Glutamatergic neuron (in vitro differentiated cells): ENCODE data around the gene WHAMM. TPM values are rescaled to one million over a fixed set of nuclear protein-coding genes. Genes with fewer than 3 reads are reported as not detected.

ENCODE experiments used
- DNase-seq: peaks from one replicate; pipeline ENCODE4 v3.0.0; 2022
- H3K27ac Mint-ChIP-seq: one replicate; pipeline ENCODE4 v1.8.0; 2020; ENCODE audit warnings: mild to moderate bottlenecking, mixed read lengths, inconsistent platforms; ENCODE audit not compliant: unreplicated experiment
- H3K27me3 Mint-ChIP-seq: one replicate; pipeline ENCODE4 v1.8.0; 2020; ENCODE audit warnings: mild to moderate bottlenecking, moderate library complexity, mixed read lengths, inconsistent platforms; ENCODE audit not compliant: unreplicated experiment
- H3K36me3 Mint-ChIP-seq: one replicate; pipeline ENCODE4 v1.8.0; 2020; ENCODE audit warnings: mild to moderate bottlenecking, mixed read lengths, inconsistent platforms; ENCODE audit not compliant: unreplicated experiment
- H3K4me1 Mint-ChIP-seq: one replicate; pipeline ENCODE4 v1.8.0; 2020; ENCODE audit warnings: mild to moderate bottlenecking, low read depth, mixed read lengths, inconsistent platforms; ENCODE audit not compliant: unreplicated experiment
- H3K4me3 Mint-ChIP-seq: one replicate; pipeline ENCODE4 v1.8.0; 2020; ENCODE audit warnings: mild to moderate bottlenecking, mixed read lengths, inconsistent platforms; ENCODE audit not compliant: unreplicated experiment
- H3K9me3 Mint-ChIP-seq: one replicate; pipeline ENCODE4 v1.8.0; 2020; ENCODE audit warnings: mild to moderate bottlenecking, moderate library complexity, mixed read lengths, inconsistent platforms; ENCODE audit not compliant: unreplicated experiment
- total RNA-seq: library from RNA; stranded (reverse); fragmentation: NEBNext Ultra II Directional; extraction: Animal tissue kit (Norgen Biotek cat#: 25700); gene quantifications from one replicate; pipeline ENCODE4 v1.2.1, GENCODE V29; 2021; ENCODE audit not compliant: unreplicated experiment
- TF ChIP-seq, protein P1 (sequence below): fragments of 200-600 bp; sonication (generic); IDR thresholded peaks from one replicate; pipeline ENCODE4 v1.5.0; 2021; ENCODE audit not compliant: partially characterized antibody, unreplicated experiment

The WHAMM gene
- total RNA-seq, 1 donor from 2014 or later = 4.2 TPM

DNA sequence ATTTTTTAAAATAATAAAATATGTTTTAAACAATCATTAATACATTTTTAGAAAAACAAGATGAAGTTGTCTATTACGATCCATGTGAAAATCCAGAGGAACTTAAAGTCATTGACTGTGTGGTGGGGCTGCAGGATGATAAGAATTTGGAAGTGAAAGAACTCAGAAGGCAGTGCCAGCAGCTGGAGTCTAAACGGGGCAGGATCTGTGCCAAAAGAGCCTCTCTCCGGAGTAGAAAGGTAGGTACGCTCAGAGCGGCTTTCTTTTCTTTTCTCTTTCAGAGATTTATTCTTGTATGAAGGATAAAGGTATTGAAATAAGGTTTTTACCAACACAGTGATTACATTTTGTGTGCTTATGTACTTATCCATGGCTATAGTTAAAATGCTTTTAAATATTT lies 13.6 kb downstream of the WHAMM start:
- no peaks in the 10 kb centered on the region for H3K9me3 Mint-ChIP-seq
- no peak overlapping the region for H3K4me3 Mint-ChIP-seq
- H3K27me3 Mint-ChIP-seq = peaks cover 2% of the 10 kb centered on the region
- no peaks in the 10 kb centered on the region for H3K4me1 Mint-ChIP-seq
- H3K36me3 Mint-ChIP-seq = peaks cover 4% of the 10 kb centered on the region
- TF ChIP-seq, protein P1, sequence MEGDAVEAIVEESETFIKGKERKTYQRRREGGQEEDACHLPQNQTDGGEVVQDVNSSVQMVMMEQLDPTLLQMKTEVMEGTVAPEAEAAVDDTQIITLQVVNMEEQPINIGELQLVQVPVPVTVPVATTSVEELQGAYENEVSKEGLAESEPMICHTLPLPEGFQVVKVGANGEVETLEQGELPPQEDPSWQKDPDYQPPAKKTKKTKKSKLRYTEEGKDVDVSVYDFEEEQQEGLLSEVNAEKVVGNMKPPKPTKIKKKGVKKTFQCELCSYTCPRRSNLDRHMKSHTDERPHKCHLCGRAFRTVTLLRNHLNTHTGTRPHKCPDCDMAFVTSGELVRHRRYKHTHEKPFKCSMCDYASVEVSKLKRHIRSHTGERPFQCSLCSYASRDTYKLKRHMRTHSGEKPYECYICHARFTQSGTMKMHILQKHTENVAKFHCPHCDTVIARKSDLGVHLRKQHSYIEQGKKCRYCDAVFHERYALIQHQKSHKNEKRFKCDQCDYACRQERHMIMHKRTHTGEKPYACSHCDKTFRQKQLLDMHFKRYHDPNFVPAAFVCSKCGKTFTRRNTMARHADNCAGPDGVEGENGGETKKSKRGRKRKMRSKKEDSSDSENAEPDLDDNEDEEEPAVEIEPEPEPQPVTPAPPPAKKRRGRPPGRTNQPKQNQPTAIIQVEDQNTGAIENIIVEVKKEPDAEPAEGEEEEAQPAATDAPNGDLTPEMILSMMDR = no peak
- DNase-seq = no peak
- no peak overlapping the region for H3K27ac Mint-ChIP-seq

DNA sequence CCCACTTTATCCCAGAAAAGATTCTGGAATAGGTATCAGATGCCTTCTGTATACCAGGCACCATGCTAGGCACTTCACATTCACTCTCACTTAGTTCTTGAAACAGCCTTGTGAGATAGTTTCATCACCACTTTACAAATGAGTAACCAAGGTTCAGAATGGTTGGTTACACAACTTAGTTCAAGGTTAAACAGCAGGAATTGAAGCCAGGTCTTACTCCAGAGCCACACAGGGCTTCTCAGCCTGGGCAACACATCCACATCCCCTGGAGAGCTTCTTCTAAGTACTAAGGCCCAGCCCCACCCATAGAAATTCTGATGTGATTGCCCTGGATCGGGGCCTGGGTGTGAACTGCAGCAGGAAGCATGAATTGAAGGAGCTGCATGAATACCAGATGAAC lies 18.6 kb downstream of the WHAMM start:
- Mint-ChIP-seq H3K4me1 (no peaks in the 10 kb centered on the region), H3K27me3 (no peaks in the 10 kb centered on the region), H3K9me3 (peaks cover 2% of the 10 kb centered on the region), H3K27ac (no peak overlapping the region), H3K4me3 (no peak overlapping the region), H3K36me3 (no peaks in the 10 kb centered on the region)
- TF ChIP-seq, protein P1 = no peak
- DNase-seq = no peak

GRCh38 chr15:82829234-82829633 lies 19.8 kb downstream of the WHAMM start:
- Mint-ChIP-seq H3K27ac (no peak overlapping the region), H3K4me3 (no peak overlapping the region), H3K4me1 (no peaks in the 10 kb centered on the region), H3K9me3 (peaks cover 2% of the 10 kb centered on the region), H3K27me3 (no peaks in the 10 kb centered on the region), H3K36me3 (no peaks in the 10 kb centered on the region)
- DNase-seq = no peak
- TF ChIP-seq, protein P1 = no peak

- H3K4me3 Mint-ChIP-seq = no peak overlapping the region
- H3K9me3 Mint-ChIP-seq = peaks cover 2% of the 10 kb centered on the region
- TF ChIP-seq, protein P1 = no peak
- no peaks in the 10 kb centered on the region for H3K36me3 Mint-ChIP-seq
- H3K27ac Mint-ChIP-seq = no peak overlapping the region
- H3K27me3 Mint-ChIP-seq = no peaks in the 10 kb centered on the region
- no peak for DNase-seq
- no peaks in the 10 kb centered on the region for H3K4me1 Mint-ChIP-seq
These were observed 21.2 kb downstream of the WHAMM start for GRCh38 chr15:82830427-82831173.

DNA sequence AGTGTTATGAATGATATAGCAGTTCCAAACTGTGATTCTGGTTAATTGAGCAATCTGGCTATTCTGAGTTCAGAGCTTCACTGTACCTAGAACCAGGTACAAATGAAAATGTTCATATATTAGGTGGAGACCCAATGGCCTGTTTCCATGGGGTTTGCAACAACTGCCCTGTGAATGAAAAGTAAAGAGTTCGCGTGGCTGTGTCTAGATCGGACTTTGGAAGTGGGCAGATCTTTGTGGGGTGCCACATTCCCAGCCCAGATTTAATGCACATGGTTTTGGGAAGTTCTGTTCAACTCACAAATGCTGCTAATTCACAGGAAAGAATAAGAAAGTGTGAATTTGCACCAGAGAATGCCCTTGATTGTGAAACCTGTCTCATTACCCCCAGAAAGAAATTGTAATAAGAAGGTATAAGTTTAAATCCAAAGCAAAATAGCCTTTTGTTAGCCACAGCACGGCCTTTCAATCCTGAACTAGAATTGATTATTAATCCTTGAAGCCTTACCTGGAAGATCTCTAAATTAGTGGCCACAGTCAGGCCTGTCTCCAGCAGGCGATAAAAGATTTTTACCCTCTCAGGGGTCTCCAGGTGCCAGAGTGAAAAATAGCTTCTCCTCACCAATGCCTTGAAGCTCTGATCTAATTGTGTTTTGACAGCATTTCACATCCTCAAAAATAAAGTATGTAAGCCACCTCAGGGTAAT lies 22.6 kb downstream of the WHAMM start:
- Mint-ChIP-seq H3K9me3 (peaks cover 2% of the 10 kb centered on the region), H3K4me1 (no peaks in the 10 kb centered on the region), H3K27ac (no peak overlapping the region), H3K27me3 (no peaks in the 10 kb centered on the region), H3K4me3 (no peak overlapping the region), H3K36me3 (peaks cover 5% of the 10 kb centered on the region)
- DNase-seq = no peak
- TF ChIP-seq, protein P1 = no peak
